Measurements from ENCODE around the gene ITPR2. TPM values are rescaled to one million over a fixed set of nuclear protein-coding genes. Genes with fewer than 3 reads are reported as not detected.

Gene ITPR2
- total and polyA plus RNA-seq, 2 of the 13 experiments (the other 11 are each of a cell fraction or from before 2014, with no cell fraction given) = 31.9 to 81.9 TPM

GRCh38 chr12:26367991-26368730 lies 464.8 kb downstream of the ITPR2 start:
- no peaks in the 10 kb centered on the region for H3K9me3 ChIP-seq (ENCODE audit: low read length)
- no peak overlapping the region for H3K27ac ChIP-seq (ENCODE audit: extremely low read length, insufficient read depth, low read length)
- POLR2A ChIA-PET = no interaction called here
- no TSS peak for BruUV-seq (replicated peaks)
- no peaks in the 10 kb centered on the region for H3K27me3 ChIP-seq (ENCODE audit: control insufficient read depth in 1 of 2, insufficient read depth in 2 of 2, low read length in 2 of 2)
- H4K20me1 ChIP-seq (ENCODE audit: insufficient read depth, low read length) = no peaks in the 10 kb centered on the region
- intact Hi-C loops (cut with micrococcal nuclease; ENCODE audit: unreplicated experiment) = no loop called here
- no peaks in the 10 kb centered on the region for H3K79me2 ChIP-seq (ENCODE audit: insufficient read depth, low read length)
- no peak for TF ChIP-seq ARID5B (CRISPR knock-in tag; IDR thresholded peaks at IDR 0.05)
- TF ChIP-seq RFX1 (IDR thresholded peaks at IDR 0.05) = no peak
- TF ChIP-seq ZNF768 (CRISPR knock-in tag; IDR thresholded peaks at IDR 0.05) = peak; percentile 29; the same call in 1 of the 2 replicates
- no peak overlapping the region for H3K4me3 ChIP-seq (replicated peaks in 1 of 3; ENCODE audit: insufficient read depth in 1 of 3, low read depth in 2 of 3, low read length in 3 of 3)
- no peak for ATAC-seq
- WGBS (ENCODE audit: low lambda C conversion rate) = 100% methylated on average over 1 of the region's 1 CpG
- H3K36me3 ChIP-seq (replicated peaks in 1 of 2; ENCODE audit: control insufficient read depth in 1 of 2, insufficient read depth in 2 of 2, low read length in 2 of 2) = peaks cover 0 to 18% of the 10 kb centered on the region in 2 experiments; a peak in 2 of 5 replicates
- no peak overlapping the region for H2AFZ ChIP-seq (ENCODE audit: low read length)
- H3K4me2 ChIP-seq (ENCODE audit: low read depth, low read length) = no peak overlapping the region
- CTCF ChIA-PET (ENCODE audit: low intra/inter-chr PET ratio, low total read pairs) = no interaction called here
- H3K4me1 ChIP-seq (ENCODE audit: insufficient read depth, low read length) = no peaks in the 10 kb centered on the region
- no peak overlapping the region for H3K9ac ChIP-seq (ENCODE audit: insufficient read depth, low read depth, low read length)
- FAIRE-seq = no peak
- in situ Hi-C loops (cut with HindIII; ENCODE audit: extremely low pct_ligation_motif_present, low pct_unique_long_range_greater_than_20kb) = no loop called here
- DNase-seq (ENCODE audit: low spot score) = no peak

GRCh38 chr12:26361964-26362363 lies 471.0 kb downstream of the ITPR2 start:
- DNase-seq (ENCODE audit: low spot score) = peak; percentile 10
- no TSS peak for BruUV-seq (replicated peaks)
- H3K4me2 ChIP-seq (ENCODE audit: low read depth, low read length) = no peak overlapping the region
- no peaks in the 10 kb centered on the region for H3K27me3 ChIP-seq (ENCODE audit: control insufficient read depth in 1 of 2, insufficient read depth in 2 of 2, low read length in 2 of 2)
- 0 out of 2 replicates have a peak, but pooled peaks cover 11% of the 10 kb centered on the region for H3K4me1 ChIP-seq (ENCODE audit: insufficient read depth, low read length)
- in situ Hi-C loops (cut with HindIII; ENCODE audit: extremely low pct_ligation_motif_present, low pct_unique_long_range_greater_than_20kb) = no loop called here
- H3K9me3 ChIP-seq (ENCODE audit: low read length) = no peaks in the 10 kb centered on the region
- no peak overlapping the region for H2AFZ ChIP-seq (ENCODE audit: low read length)
- CTCF ChIA-PET (ENCODE audit: low intra/inter-chr PET ratio, low total read pairs) = no interaction called here
- no CpG with 5 or more reads among the region's 1 CpG for WGBS (ENCODE audit: low lambda C conversion rate)
- H3K4me3 ChIP-seq (replicated peaks in 1 of 3; ENCODE audit: insufficient read depth in 1 of 3, low read depth in 2 of 3, low read length in 3 of 3) = no peak overlapping the region
- no peak overlapping the region for H3K9ac ChIP-seq (ENCODE audit: insufficient read depth, low read depth, low read length)
- ATAC-seq = peak; percentile 69
- peaks cover 0 to 4% of the 10 kb centered on the region in 2 experiments; a peak in 1 of 5 replicates for H3K36me3 ChIP-seq (replicated peaks in 1 of 2; ENCODE audit: control insufficient read depth in 1 of 2, insufficient read depth in 2 of 2, low read length in 2 of 2)
- POLR2A ChIA-PET = no interaction called here
- FAIRE-seq = no peak
- H4K20me1 ChIP-seq (ENCODE audit: insufficient read depth, low read length) = no peaks in the 10 kb centered on the region
- H3K79me2 ChIP-seq (ENCODE audit: insufficient read depth, low read length) = no peaks in the 10 kb centered on the region
- H3K27ac ChIP-seq (ENCODE audit: extremely low read length, insufficient read depth, low read length) = no peak overlapping the region
- intact Hi-C loops (cut with micrococcal nuclease; ENCODE audit: unreplicated experiment) = no loop called here
- TF ChIP-seq DNMT1 (CRISPR knock-in tag; IDR thresholded peaks at IDR 0.05) (no peak), MED1 (CRISPR knock-in tag; IDR thresholded peaks at IDR 0.05) (no peak), TFDP2 (CRISPR knock-in tag; IDR thresholded peaks at IDR 0.05) (no peak), ZBTB20 (CRISPR knock-in tag; IDR thresholded peaks at IDR 0.05; ENCODE audit: borderline replicate concordance, low read depth) (no peak), ZBTB7B (CRISPR knock-in tag; IDR thresholded peaks at IDR 0.05) (no peak), ZBTB34 (CRISPR knock-in tag; IDR thresholded peaks at IDR 0.05) (no peak), HNF4A (CRISPR knock-in tag; IDR thresholded peaks at IDR 0.05) (0 out of 2 replicates have a peak, but pooled peaks have one; percentile 6)
